NCI-H2081 (cell line): ENCODE measurements around the gene PLXNA4.

Experiments
- DNase-seq, 2 experiments: peaks; one replicate each; lab custom pipeline; 2025; lab: John Stamatoyannopoulos, UW

PLXNA4 gene

DNA sequence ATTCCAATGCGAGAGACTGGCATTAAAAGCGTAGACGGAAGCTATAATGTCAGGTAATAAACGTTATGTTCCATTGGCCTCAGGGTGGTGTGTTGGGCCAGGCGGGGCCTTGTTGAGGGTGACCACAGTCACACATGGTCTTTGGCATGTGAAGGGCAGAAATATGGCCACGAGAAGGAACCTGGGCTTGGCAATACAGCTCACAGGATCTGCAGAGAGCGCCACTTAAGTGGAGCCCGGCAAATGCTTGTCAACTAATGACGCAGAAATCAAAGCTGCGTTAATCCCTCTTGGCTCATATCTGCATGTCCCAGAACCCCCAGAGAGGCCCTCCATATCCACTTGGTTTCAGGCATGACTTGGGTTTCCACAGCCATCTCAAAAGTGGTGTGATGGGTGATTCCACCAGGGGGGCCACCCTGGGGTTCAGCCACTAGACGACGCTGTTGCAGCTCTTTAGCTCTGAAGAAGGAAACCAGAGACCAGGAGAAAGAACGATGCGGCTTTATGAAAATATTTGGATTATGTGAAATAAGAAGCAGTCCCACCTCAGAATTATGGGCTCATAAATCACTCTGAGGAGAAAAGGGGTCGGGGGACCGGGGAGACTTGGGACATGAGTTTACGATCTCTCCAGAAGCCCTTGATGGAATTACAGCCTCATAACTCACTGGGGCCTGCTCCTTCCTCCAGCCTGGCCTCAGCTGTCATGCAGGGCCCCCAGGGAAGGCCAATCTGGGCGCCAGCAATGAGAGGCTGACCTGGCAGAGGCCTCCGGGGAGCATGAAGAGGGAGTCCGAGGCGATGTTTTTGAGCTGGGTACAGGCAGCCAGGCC, 462.5 kb downstream of the PLXNA4 start:
- no peak for DNase-seq

DNA sequence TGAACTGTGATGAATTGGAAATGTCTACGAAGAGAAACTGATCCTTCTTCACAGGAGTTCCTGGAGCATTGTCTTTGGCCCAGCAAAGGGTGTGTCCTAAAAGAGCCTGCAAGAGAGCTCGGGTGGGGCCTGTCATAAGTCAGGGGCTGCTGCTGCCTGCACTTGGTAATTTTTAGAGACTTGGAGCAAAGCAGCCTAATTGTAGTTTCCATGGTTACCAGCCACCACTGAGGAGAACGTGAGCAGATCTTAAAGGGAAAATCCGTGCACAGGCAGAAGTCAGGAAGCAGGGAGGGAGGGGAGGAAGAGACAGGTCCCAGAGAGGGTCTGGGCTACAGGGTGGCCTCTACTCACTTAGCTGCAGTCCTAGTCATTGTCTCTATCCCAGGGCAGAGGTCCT, 463.6 kb downstream of the PLXNA4 start:
- no peak for DNase-seq

- DNase-seq: no peak
Observed at GRCh38 chr7:132112106-132112505, 464.2 kb downstream of the PLXNA4 start.

DNA sequence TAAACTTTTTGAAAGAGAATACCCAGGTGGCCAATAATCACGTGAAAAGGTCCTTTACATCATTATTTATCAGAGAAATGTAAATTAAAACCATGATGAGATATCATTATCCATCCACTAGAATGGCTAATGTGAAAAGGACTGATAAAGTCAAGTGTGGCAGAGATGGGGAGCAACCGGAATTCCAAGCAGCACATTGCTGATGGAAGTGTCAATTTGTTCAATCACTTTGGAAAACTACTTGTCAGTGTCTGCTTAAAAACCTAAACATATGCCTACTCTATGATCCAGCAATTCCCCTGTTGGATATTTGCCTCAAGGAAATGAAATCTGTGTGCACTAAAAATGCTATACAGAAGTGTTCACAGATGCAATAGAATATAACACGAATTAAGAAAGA, 465.6 kb downstream of the PLXNA4 start:
- DNase-seq: no peak

DNA sequence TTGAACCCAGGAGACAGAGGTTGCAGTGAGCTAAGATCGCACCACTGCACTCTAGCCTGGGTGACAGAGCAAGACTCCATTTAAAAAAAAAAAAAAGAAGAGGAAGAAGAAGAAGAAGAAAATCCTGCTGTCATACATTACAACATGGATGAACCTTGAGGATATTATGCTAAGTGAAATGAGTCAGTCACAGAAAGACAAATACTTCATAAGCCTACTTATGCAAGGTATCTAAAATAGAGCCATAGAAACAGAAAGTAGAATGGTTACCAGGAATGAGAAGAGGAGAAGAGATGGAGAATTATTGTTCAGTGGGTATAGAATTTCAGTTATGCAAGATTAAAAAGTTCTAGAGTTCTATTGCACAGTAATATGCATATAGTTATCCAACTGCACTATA, 466.5 kb downstream of the PLXNA4 start:
- DNase-seq: no peak

DNA sequence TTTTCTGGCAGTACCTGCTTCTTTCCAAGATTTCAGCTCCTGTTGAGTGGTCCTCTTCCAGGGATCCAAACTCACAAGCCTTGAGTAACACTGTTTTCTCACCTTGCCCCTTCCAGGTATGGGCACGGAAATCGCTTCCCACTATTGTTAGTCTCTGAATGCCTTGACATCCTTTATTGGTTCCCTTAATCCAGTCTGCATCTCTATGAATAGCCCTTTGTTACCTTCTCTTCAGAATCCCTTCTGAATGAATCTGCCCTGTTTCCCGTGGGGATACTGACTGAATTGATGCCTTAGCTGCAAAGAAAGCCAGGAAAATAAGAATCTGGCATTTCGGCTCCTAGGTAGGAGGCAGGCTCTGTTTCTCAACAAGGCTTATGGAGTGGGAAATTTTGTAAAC, 467.7 kb downstream of the PLXNA4 start:
- DNase-seq: no peak

- no peak for DNase-seq
Observed at GRCh38 chr7:132106491-132106890, 469.8 kb downstream of the PLXNA4 start.

- no peak for DNase-seq
Observed at GRCh38 chr7:132105096-132105495, 471.2 kb downstream of the PLXNA4 start.

- no peak for DNase-seq
Observed at GRCh38 chr7:132103718-132104117, 472.6 kb downstream of the PLXNA4 start.

- DNase-seq: no peak
Observed at GRCh38 chr7:132102942-132103341, 473.3 kb downstream of the PLXNA4 start.

- no peak for DNase-seq
Observed at GRCh38 chr7:132102391-132102790, 473.9 kb downstream of the PLXNA4 start.

DNA sequence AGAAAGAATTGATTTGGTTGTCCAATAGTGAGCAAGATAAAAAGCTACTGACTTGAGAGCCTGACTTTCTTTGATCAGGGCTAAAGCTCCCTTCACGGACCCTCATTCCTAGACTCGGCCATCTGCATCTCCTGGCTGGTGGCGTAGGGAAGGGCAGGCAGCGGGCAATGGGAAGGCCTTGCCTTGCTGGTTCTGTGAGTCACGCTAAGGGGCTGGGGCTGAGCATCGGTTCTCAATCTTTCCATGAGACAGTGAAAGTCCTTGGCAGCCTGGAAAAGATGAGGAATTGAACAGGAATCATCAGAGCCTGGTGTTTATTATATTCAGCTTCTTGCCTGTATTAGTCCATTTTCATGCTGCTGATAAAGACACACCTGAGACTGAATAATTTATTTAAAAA, 475.3 kb downstream of the PLXNA4 start:
- DNase-seq: no peak

DNA sequence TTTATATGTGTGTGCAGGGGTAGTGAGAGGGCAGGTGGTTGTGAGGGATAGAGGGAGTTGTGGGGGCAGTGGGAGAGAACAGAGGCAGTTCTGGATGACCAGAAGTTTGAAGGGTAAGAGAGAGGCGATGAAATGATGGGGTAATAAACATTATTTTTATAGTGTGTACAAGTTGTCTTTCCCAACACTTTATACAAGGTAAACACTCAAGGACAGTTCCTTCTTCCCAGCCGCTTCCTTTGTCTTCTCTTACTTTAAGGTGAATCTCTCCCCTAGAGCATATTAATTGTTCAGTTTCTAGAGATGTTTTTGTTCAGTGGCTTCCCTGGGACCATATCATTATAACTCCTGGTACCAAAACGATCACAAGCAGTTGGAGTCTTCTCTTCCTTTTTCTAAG, 475.8 kb downstream of the PLXNA4 start:
- no peak for DNase-seq

DNA sequence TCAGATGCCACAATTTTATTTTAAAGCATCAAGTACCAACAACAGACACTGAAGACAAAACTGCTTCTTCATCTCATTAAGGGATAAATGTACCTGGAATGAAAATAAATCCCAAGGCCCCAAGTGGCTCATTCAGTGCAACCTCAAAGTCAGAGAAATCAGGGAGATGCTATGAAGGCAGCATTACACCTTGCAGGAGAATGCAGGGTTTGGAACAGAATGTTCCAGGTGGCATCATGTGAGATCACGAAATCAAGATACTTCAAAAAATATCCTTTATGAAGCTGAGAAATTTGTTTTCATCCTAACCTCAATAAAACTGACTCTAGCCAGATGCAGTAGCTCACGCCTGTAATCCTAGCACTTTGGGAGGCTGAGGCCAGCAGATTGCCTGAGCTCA, 477.1 kb downstream of the PLXNA4 start:
- no peak for DNase-seq

- no peak for DNase-seq
Observed at GRCh38 chr7:132098327-132098726, 477.9 kb downstream of the PLXNA4 start.

DNA sequence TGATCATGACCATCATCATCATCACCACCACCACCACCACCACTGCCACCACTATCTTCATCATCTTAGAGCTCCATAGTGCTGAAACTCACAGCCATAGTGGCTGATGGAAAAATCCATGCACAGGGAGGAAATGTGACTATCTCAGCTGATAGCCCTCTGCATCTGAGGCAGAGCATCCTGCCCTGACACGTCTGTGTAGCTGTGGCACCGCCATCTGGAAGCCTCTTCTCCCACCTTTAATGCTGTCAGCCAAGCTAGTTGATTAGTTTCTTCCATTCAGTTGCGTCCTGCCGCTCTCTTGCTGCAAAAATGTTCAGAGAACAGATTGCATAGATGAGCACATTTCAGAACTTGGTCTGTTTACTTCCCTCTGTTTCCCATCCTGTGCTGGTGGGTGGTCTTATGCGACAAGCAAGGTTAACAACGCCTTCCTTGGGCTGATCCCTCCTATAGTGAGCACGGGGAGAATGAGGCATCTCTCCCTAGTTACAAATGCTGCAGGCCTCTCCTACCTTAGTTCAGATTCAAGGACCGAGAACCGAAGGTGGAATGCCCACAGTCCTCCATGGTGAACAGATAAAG, 478.6 kb downstream of the PLXNA4 start:
- DNase-seq: no peak

- DNase-seq: no peak
Observed at GRCh38 chr7:132095111-132095765, 481.0 kb downstream of the PLXNA4 start.

GRCh38 chr7:132092106-132092505, 484.2 kb downstream of the PLXNA4 start:
- no peak for DNase-seq

- no peak for DNase-seq
Observed at GRCh38 chr7:132091706-132092105, 484.6 kb downstream of the PLXNA4 start.

DNA sequence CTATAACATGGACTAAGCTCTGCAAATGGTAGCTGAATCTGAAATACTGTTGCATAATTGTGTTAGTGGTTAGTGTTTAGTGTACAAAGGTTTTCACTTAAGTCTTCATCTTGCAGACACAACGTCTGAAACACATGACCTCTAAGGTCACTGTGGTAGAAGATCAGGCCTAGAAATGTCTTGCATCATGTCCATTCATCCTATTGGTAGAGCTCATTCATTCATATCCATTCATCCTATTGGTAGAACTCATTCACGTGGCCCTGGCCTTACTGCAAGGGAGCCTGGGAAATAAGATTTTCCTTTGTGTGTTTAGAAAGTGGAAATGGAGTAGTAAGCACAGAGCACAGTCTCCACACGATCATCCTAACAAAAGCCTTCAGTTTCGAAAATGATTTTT, 485.8 kb downstream of the PLXNA4 start:
- DNase-seq: no peak

GRCh38 chr7:132089356-132089755, 486.9 kb downstream of the PLXNA4 start:
- no peak for DNase-seq

DNA sequence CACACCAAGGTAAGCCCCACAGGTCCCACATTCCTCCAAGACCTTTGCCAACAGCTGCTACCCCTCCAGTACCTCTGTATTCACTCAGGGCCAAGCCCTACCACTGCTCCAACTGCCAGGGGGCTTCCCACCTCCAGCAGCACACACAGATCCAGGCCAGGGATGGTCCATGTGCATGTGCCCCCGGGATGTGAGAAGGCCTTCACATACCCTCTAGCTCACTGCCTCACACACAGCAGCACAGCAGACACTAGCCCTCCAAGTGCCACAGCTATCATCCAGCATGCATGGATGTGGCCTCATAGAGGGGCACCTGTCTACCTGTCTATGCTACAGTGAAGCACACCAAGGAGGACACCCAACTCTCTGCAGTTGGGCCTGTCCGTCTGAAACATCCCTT, 488.8 kb downstream of the PLXNA4 start:
- no peak for DNase-seq

DNA sequence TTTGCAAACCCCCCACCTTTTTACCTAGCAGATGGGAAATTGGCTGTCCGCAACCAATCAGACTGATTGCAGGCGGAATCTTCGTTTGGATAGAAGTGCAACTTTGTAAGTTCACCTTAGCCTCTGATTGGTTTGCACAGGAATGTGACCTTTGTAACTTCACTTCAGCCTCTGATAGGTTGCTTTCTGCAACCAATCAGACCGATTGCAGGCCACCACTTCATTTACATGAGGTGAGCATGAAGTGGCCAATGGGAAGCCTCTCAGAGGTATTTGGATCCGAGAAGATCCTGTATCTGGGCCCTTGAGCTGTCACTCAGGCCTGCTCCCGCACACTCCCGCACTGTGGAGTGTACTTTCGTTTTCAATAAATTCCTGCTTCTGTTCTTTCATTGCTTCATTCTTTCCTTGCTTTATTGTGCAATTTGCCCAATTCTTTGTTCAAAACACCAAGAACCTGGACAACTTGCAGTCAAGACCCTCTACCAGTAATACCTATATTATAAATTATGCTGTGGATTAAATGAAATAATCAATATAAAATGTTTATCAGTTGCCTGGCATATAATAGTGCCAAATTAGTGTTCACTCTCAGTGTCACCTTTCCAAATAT, 491.4 kb downstream of the PLXNA4 start:
- DNase-seq: no peak
